Central memory CD4-positive, alpha-beta T cell (primary cell): ENCODE measurements around the gene PHC2.

Experiments
- DNase-seq: peaks from one replicate; pipeline ENCODE4 v3.0.0; 2022

PHC2 gene

GRCh38 chr1:33388805-33389771 is 41.8 kb downstream of the PHC2 start:
- DNase-seq = no peak

GRCh38 chr1:33387625-33388024 is 43.3 kb downstream of the PHC2 start:
- DNase-seq = no peak

- no peak for DNase-seq
Observed at GRCh38 chr1:33385251-33385650, 45.6 kb downstream of the PHC2 start.

DNA sequence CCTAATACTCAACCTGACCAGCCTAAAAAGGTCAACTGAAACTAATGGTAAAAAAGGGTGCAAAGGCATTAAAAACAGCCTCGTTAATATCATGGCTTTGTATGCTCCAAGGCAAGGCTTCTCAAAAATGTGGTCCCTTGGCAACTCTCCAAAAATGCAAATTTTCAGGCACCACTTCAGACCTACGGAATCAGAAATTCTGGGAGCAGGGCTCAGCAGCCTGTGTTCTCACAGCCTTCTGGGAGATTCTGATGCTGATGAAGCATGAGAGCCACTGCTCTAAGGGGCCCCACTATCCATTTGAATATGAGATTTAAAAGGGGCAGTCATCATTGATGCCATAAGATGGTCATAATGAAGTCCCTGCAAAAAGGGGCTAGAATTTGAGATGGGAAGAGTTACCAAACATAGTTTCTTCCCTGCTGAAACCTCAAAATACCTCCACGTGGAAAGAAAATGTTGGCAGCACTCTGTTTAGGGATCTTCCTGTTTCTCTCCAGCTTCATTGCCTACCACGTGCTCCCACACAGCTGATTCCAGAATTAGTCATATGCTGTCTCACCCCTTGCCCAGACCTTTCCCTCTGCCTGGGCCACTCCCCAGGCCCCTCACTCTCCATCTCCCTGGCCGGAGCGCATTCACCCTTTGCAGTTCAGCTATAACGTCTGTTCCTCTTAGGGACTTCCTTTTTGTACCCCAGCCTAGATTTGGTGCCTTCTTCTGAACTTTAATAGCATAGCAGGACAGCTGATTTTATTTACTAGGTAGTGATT is 46.7 kb downstream of the PHC2 start:
- DNase-seq = no peak

GRCh38 chr1:33383489-33383888 is 47.4 kb downstream of the PHC2 start:
- DNase-seq = no peak

DNA sequence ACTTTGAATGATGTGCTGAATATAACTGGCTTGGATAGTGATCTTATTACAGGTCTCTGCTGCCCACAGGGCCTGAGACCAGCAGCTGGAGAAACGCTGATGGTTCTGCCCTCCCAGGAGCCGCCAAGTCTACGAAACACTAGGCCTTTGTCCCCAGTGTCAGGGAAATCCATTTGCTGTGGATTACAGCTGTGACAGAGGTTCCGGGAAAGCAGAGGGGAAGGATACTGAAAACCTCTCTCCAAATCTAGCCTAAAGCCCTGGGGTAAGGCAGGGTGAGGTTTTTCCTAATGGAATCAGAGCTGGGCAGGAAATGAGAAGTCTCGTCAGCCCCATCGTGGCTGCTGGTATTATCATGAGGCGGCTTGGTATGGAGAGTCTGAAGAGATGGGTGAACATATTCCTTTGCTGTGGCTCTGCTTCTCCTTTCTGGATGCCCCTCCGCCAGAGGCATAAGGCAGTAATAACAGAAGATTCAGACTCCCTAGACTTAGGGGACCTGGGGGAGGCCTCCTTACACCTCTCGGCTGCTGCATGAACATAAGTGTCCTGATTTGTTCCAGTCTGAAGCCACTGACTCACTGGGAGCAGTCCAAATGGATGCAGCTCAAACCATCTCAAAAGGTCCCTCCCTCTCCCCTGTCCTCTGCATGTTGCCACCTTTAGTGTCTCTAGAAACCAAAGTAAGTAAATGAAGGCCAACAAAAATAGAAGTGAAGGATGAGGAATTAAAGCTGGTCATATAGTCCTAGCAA is 48.1 kb downstream of the PHC2 start:
- DNase-seq = no peak

DNA sequence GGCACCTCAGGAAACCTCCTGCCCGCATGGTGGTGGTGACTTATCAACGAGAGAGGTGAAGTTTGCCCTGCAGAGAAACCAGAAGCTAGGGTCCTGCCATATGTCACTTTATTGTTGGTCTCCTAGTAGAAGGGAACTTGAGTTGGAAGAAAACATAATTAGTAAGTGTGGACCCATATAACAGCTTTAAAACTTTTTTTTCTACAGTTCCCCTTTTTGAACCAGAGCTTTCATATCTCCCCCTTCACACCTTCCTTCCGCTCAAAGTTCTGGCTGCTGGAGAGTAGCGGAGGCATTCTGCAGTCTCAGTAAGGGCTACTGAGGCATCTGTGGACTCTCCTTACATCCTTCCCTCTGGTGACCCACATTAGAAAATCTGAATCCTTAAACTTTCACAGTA is 48.9 kb downstream of the PHC2 start:
- no peak for DNase-seq

DNA sequence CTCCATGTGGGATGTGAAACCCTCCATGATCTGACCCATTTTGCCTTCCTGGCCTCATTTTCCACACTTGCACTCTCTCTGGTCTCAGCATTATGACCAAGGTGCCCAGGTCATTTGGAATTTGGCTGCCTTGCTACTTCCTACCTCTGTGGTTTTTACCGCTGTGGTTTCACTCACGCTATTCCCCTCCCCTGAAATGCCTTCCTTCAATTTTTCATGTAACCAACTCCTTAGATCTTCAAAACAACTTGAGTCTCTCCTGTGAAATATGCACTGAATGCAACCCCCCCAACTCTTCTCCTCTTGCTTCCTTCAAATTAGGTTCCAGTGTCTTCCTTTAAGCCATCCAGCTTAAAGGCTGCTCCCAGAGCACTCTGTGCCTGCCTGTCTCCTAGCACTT is 50.1 kb downstream of the PHC2 start:
- DNase-seq = no peak

- DNase-seq = no peak
Observed at GRCh38 chr1:33379631-33380354, 51.1 kb downstream of the PHC2 start.

GRCh38 chr1:33378976-33379375 is 51.9 kb downstream of the PHC2 start:
- DNase-seq = no peak

GRCh38 chr1:33378524-33378923 is 52.4 kb downstream of the PHC2 start:
- DNase-seq = no peak

DNA sequence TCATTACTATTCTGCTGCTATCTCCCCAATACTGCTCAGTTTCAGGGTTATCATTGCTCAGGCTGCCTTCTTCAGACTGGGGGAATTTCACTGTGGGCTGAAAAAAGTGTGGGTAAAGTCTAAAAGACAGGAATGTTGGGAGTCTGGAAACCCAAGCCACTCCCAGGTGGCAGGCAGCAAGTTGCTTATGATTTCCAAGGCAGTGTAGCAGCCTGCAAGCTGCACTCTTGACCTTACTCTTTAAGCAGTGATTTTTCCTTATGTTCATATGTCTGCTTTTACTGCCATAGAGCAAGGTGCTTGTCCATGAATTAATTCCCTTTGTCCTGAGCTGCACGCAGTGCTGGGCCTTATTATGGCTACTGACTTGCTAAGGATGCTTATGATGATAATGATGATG is 53.1 kb downstream of the PHC2 start:
- DNase-seq = no peak

DNA sequence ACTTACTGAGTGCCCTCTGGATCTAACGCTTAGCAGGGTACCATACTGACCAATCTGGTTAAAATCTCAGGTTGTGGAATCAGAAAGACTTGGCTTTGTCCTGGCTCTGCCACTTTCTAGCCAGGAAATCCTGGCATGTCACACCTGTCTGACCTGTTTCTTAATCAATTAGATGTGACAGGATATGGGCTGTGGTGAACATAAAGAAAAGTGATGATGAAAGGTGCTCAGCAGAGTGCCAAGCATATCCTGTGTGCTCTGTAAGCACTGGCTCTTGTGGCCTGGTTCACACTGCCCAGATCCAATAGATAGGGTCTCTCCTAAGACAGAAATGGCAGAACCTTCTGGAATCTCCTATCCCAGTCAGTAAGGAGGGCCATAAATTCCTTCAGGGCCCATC is 53.9 kb downstream of the PHC2 start:
- peak; percentile 22 for DNase-seq

GRCh38 chr1:33375316-33375715 is 55.6 kb downstream of the PHC2 start:
- no peak for DNase-seq

- no peak for DNase-seq
Observed at GRCh38 chr1:33374336-33375105, 56.4 kb downstream of the PHC2 start.

GRCh38 chr1:33373606-33374005 is 57.3 kb downstream of the PHC2 start:
- DNase-seq = no peak

GRCh38 chr1:33372677-33373076 is 58.2 kb downstream of the PHC2 start:
- DNase-seq = no peak

GRCh38 chr1:33372162-33372561 is 58.7 kb downstream of the PHC2 start:
- no peak for DNase-seq

GRCh38 chr1:33371334-33371733 is 59.6 kb downstream of the PHC2 start:
- DNase-seq = no peak

DNA sequence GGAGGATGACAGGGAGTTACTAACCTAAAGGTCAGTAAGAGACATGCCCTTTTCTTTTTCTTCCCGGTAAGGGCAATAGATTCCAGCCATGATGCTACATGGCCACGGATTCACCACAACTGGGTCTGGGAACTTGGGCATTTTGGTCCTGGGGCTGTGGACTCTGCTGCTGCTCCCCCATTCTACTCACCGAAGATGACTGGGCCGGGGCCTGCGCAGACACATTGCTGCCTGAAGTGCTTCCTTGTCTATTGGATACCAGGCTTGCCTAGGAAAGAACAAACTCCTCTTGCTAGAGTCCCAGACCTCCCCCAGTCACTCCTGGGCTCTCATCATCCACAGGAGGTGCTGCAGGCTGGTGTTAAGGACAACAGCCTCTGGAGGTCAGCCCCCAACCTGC is 60.1 kb downstream of the PHC2 start:
- no peak for DNase-seq

DNA sequence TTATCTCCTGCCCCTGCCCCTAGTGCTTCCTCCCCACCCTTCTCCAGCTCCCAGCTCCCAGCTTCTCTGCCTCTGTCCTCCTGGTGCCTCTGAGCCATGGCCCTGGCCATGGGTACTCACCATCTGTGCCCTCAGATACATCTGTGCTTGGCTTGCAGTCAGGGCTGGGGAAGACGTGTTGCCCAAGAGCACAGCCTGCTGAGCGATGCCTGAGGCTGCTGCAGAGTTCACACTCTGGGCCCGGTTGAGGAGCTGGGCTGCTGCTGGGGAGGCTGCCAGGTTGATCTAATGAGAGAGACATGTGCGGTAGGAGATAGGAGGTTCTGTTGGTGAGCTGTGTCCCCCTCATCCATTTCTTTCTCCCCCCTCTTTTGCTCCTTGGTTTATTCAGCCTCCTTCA is 60.6 kb downstream of the PHC2 start:
- no peak for DNase-seq

GRCh38 chr1:33369764-33370163 is 61.1 kb downstream of the PHC2 start:
- no peak for DNase-seq
